Measurements from ENCODE around the gene CTTNBP2.

GRCh38 chr7:117686311-117686935 lies 186.8 kb downstream of the CTTNBP2 start:
- TF ChIP-seq CTCF (IDR thresholded peaks at IDR 0.05) = no peak
- no peak for TF ChIP-seq POLR2A (IDR thresholded peaks at IDR 0.05)
